Cardiac septum (tissue), 1 donor: ENCODE measurements around the gene COL6A6. TPM values are rescaled to one million over a fixed set of nuclear protein-coding genes. Genes with fewer than 3 reads are reported as not detected.

Source experiments
- DNase-seq: peaks from one replicate; pipeline ENCODE4 v3.0.0-alpha.2; 2020; ENCODE audit warnings: low spot score
- intact Hi-C: fragments of 100-400 bp; cut with DNase I; formaldehyde crosslinking; loops from one replicate; pipeline ENCODE4 v1.14.0; 2022
- long read RNA-seq: library from polyadenylated mRNA; unstranded; transcript quantifications from one replicate; pipeline ENCODE4 v2.0.0, GENCODE V29; 2021
- total RNA-seq: library from RNA; stranded (reverse); fragmentation: NEBNext Ultra II Directional; extraction: Animal tissue kit (Norgen Biotek cat#: 25700); gene quantifications from one replicate; pipeline ENCODE4 v1.2.1, GENCODE V29; 2021
- donor health status: DM: no; HTN: no; CAD: no.

The COL6A6 gene, protein sequence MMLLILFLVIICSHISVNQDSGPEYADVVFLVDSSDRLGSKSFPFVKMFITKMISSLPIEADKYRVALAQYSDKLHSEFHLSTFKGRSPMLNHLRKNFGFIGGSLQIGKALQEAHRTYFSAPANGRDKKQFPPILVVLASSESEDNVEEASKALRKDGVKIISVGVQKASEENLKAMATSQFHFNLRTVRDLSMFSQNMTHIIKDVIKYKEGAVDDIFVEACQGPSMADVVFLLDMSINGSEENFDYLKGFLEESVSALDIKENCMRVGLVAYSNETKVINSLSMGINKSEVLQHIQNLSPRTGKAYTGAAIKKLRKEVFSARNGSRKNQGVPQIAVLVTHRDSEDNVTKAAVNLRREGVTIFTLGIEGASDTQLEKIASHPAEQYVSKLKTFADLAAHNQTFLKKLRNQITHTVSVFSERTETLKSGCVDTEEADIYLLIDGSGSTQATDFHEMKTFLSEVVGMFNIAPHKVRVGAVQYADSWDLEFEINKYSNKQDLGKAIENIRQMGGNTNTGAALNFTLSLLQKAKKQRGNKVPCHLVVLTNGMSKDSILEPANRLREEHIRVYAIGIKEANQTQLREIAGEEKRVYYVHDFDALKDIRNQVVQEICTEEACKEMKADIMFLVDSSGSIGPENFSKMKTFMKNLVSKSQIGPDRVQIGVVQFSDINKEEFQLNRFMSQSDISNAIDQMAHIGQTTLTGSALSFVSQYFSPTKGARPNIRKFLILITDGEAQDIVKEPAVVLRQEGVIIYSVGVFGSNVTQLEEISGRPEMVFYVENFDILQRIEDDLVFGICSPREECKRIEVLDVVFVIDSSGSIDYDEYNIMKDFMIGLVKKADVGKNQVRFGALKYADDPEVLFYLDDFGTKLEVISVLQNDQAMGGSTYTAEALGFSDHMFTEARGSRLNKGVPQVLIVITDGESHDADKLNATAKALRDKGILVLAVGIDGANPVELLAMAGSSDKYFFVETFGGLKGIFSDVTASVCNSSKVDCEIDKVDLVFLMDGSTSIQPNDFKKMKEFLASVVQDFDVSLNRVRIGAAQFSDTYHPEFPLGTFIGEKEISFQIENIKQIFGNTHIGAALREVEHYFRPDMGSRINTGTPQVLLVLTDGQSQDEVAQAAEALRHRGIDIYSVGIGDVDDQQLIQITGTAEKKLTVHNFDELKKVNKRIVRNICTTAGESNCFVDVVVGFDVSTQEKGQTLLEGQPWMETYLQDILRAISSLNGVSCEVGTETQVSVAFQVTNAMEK (N-terminal part only)
- 0.19 TPM for total RNA-seq
- long read RNA-seq, partial matches to known transcripts = 0 of 3 reads
- long read RNA-seq, other reads (novel, unspliced or antisense) = 3 of 3 reads

DNA sequence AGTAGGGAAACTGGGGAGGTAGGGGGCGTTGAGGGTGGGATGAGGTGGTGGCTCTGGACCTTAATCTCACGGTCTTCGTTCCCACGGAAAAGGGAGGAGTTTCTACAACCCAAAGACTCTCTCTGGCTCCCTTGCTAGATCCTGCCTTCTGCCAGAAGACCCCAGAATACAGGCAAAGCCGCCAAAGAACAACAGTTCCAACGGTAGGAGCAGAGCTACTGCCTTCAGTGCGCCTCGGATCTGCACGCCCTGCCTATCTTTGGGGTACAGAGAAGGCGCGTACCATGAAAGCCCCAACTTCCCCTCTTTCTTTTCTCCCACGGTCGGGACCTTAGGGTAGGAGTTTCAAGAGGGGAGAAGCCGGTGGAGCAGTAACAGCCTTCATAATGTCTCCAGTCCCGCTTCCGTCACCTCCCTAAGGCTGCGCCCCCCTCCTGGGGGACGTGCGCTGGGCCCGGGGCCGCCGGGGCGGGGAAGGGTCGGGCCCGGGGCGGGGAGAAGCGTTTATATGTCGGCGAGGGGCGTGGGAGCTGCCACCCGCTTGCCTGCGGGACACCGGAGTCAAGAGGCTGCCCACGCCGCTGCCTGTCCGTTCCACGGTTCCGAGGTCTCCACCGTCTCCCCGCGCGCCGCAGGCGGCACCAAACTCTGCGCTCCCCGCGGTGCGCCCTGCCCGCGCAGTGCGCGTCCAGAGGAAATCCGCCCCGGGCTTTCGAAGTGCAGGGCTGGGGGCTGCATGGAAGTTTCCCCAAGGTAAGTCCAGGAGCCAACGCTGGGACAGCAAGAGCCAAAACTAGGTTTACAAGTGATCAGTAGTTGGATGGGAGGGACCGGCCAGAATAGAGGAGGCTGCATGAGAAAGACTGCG is at the start of gene COL6A6:
TSS of gene COL6A6 (plus strand) at position 533 of the 868 bp plus-strand sequence. CDS start 43,188 bp downstream, outside the sequence.
- intact Hi-C loops = no loop called here
- no peak for DNase-seq

DNA sequence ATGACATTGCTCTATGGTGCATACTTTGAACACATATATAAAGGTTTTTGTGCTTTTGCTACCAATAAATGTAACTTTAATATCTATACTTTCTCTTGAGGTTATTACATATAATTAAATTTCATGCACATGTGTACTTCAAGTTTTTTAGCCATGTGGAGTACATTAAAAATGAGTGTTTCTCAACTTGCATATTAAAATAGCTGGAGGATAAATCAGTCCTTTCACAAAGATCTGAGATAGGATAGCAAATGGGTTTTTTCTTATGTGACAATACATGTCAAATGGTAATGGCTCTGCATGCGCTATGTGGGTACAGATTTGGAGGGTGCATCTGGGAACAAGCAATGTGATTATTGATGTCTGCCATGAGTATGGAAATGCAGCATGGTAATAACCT is 48.7 kb upstream of the COL6A6 start:
- intact Hi-C loops = no loop called here
- DNase-seq = no peak

DNA sequence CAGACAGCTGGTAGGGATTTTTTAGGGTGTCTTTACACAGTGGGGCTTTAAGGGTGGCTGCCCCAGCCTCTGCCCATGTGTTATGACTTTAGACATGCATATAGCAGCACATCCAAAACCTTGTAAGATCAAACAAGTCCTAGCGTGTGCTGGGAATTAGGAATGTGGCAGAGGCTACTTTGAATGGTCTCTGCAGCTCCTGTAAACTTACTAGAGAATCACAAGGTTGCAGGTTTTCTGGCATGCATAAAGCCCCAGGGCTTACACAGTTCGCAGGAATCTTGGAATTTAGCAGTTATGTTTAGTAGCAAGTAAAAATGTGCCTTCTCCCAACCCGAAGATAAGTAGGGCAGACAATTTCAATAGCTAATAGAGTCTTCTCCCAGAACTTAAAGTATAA is 46.9 kb upstream of the COL6A6 start:
- intact Hi-C loops = no loop called here
- DNase-seq = no peak

DNA sequence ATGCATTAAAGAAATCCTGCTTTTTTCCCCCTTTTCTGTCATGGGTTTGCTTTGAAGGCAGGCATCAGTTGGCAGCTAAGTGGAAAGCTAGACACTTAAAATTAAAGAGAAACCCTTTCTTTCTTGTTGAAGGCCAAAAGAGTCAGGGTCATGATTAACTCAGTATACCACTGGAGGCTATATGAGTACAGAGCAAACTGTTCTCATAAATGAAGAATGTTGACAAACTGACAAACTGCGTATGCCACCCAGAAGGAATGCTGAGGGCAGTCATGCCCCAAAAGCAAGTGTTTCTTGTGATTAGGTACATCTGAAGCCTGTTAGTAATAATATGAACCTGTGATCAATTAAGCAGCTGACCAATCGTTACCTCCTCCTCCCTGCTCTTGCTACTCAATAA is 43.6 kb upstream of the COL6A6 start:
- intact Hi-C loops = no loop called here
- no peak for DNase-seq

DNA sequence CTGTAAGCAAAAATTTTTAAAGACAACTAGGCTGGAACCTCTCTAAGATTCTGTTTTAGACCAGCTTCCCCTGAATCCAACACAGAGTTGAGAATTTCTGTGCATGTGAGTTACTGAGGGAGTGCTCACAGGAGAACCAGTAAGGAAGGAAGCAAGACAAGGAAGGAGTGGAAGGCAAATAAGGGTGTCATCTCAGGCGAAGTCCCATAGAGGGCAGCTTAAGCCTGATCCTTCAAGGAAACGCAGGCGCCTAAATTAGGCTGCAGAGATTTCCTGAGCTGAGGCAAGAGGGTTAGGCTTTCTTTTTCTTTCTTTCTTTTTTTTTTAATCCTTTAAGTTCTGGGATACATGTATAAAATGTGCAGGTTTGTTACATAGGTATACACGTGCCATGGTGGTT is 36.2 kb upstream of the COL6A6 start:
- intact Hi-C loops = no loop called here
- DNase-seq = no peak

DNA sequence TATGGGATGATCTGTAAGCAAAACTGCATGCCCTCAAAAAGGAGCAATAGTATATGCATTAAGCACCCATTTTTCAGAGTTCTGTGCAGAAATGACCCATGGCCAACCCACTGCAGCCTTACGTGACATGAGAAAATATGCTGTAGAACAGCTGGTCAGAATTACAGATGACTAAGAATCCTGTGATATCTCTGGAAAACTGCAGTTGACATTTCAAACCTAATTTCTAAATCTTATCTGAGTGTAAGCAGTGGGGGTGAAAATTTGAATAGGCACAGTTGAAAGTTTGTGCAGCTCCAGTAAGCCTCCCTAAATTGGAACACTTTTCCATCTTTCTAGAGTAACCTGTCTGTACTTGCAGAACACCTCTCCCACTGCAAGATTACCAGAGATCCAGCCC is 28.7 kb upstream of the COL6A6 start:
- intact Hi-C loops = no loop called here
- no peak for DNase-seq

DNA sequence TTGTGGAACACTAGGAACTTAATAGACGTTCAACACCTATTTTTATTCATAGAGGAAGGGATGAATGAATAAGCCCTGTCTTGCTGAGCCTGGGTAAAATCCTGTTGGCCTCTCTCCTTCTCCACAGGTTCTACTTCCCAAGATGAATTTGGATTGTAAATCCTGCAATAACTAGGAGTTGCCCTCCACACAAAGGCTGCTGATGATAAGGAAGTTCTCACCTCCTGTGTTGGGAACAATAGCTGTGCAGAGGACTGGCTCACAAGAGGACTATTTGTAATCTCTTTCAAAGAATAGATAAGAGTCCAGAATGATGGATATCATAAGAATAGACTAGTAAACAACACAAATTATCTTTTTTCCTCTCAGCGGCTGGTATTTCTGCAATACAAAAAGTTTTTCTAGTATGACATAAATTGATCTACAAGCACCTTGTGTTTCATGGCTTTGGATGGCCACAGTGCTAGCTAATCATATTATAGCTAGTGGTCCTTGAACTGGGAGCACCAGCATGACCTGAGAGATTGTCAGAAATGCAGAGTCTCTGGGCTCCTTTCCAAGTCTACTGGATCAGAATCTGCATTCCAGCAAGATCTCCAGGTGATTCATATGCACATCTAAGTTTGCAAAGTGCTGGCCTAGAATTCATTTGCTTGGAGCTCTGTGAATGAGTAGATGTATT is 28.1 kb upstream of the COL6A6 start:
- DNase-seq = no peak
- intact Hi-C loops = no loop called here

DNA sequence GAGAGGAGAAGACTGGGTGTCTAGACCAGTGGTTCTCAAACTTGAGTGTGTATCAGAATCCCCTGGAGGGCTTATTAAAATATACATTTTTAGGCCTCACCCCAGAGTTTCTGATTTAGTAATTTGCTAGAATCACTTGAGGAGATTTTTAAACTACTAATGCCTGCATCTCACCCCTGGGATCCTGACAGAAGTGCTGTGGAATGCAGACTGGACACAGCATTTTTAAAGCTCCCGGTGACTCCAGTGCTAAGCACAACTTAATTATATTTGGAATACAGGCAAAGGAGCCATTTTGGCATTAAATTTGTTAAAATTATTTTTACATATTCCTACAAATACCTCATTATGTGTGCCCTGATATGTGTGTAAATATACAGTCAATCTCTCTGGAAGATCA is 26.7 kb upstream of the COL6A6 start:
- no peak for DNase-seq
- intact Hi-C loops = no loop called here

DNA sequence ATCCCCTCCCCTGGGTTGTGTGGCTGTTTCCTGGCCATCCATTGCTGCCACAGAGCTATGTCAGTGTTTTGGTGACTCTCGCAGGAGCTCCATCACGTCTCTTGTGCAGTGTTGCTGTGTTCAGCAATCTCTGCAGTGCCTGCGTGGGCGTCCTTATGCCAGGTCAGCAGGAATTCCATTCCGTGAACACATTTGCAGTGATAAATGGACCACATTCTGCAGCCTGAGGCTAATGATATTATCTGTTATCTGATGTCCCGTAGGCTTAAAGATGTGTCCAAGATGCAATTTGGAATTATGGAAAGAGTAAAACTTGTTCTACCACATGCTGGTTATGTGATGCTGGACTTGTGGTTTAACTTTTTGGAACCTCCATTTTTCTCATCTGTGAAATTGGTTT is 25.5 kb upstream of the COL6A6 start:
- no peak for DNase-seq
- intact Hi-C loops = no loop called here

DNA sequence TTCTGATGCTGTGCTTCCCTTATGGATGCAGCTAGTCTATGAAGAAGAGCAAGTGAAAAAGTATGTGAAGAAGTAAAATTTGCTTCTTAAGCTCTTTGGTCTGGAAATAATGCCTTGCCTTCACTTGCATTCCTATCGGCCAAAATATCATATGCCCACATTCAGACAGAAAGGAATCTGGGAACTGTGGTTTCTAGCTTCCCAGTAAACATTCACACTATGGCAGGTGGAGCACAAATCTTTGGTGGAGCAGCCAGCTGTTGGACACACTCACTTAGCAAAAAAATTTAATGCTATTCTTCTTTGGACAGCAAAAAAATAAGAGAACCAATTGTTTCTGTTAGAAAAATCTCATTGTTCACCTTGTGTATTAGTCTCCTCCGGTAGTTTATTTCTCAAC is 12.3 kb upstream of the COL6A6 start:
- no peak for DNase-seq
- intact Hi-C loops = no loop called here

DNA sequence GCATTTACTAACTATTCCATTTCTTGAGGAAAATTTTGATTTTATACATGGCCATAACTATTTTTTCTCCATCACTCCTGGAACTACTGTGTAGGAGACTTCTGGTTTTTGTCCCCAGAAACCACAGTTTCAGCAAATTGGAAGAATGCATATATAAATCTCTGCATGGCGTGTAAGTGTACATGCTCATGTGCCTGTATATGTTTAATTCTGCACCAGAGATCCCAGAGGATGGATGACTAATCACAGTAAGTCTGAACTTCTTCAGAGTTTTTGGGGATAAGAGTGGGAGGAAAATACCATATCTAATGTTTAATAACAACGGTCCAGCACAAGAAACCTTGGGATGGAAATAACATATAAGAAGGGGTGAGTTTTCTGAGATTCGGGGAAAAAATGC is 10.9 kb upstream of the COL6A6 start:
- DNase-seq = no peak
- intact Hi-C loops = no loop called here

DNA sequence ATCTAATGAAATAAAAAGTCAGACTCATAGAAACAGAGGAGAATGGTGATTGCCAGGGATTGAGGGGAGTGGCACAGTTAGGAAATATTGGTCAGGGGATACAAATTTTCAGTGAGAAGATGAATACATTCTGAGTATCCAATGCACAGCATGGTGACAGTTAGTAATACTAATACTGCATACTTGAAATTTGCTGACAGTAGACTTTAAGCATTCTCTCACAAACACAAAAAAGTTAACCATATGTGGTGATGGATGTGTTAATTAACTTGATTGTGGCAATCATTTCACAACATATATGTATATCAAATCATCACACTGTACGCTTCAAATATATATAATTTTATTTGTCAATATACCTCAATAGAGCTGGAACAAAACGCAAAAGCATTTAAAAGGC is 9.2 kb upstream of the COL6A6 start:
- DNase-seq = no peak
- intact Hi-C loops = no loop called here

DNA sequence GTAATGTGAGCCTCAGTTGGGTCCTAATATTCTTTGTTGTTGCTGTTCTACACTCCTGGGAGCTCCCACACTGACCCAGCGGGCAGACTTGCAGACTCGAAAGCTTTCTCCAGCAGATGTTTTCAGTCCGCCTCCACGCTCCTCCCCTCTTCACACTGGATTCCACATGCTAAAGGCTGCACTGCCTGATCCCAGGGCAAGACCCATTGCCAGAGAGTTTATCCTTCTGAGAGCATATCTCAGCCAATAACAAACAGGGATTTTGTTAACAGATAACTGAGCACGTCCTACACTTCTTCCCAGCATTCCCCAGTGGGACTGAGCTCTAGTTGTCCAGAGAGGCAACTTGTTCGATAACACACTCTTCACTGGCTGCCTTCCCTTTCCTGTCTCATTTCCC is 8.0 kb upstream of the COL6A6 start:
- intact Hi-C loops = no loop called here
- no peak for DNase-seq

DNA sequence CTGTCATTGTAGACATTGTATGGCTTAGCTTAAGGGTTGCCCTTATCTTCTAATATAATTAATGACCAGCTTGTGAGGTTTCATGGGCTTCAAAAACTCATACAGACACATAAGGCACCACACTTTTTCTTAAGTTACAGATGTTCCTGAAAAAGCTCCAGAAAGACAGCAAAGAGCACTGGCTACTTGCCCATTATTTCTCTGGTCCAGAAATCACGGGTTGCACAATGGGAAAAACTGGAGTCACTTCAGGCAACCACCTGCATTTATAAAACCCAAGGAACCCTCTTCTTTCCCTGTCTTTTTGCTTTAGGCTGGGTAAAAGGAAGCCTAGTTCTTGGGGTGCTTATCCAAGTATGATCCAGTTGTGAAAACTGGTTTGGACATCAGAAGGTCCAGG is 2.3 kb upstream of the COL6A6 start:
- intact Hi-C loops = no loop called here
- no peak for DNase-seq

DNA sequence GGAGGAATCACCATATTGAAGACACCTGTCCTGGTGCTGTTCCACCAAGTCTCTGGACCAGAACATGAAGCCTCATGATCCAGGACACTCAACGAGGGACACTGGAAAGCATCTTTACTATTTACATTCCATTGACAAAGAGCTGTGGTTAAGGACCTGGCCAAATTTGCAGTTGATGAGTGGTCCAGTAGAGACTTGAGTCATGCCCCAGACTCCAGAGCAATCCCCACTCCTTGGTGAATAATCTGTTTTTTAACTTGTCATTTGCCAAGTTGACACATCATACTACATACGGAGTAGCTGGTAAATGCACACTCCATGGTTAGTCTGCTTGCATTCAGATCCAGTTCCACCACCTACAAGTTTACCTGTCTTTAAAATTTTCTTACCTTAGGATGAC is 1.2 kb upstream of the COL6A6 start:
- intact Hi-C loops = no loop called here

DNA sequence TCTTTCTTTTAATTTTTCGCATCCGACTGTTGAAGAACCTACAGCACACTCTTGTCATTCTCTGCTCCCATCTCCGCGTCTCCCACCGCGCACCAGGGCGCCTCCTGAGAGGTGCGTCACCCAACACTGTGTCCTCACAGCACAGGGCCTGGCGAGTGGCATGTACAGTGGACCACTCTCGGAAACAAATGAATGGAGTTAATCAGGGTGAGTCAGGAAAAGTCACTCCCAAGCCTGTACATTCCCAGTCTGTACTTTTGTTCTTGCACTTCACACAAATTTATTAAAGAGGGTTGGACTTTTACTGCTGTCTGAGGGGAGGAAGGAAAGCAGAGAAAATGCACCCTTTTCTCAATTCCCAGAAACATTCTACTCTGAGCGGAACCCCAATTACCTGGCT is 625 bp downstream of the COL6A6 start:
- intact Hi-C loops = no loop called here

More for the DNA sequence above, 1.2 kb upstream of the COL6A6 start:
- DNase-seq = no peak

DNA sequence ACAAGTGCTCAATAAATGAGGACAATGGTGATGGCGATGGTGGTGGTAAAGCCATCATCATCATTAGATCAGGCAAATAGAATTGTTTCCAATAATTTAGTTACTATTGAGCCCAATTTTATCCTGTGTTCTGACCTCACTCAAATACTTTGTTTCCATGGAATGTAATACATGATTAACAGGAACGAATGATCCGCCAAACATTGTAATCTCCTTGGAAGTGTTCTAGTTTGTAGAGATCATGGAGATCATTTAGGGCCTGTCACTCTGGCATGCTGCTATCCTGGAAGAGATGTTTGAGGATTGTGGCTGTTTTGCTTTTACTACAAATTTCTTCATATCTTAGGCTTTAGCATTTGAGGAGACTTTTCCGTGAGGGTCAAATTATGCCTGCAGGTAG is 2.8 kb downstream of the COL6A6 start:
- DNase-seq = no peak
- intact Hi-C loops = no loop called here

More for the DNA sequence above, 625 bp downstream of the COL6A6 start:
- DNase-seq = no peak

DNA sequence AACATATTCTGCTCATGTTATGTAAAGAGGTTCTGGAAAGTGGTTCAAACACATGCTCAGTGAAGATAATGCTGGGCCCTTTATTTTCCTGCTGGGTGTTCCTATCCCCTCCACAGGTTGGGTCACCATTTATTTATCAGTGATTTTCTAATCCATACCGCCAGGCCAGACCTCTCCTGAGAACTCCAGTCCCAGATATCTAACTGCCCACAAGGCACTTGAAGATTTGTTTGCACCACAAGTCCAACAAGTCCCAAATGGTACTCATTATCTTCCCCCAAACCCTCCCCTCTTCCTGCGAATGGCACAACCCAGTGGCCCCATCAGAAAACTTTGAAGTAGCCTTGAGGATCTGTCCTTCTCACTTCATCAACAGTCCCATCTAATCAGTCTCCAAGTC is 5.4 kb downstream of the COL6A6 start:
- no peak for DNase-seq
- intact Hi-C loops = no loop called here

DNA sequence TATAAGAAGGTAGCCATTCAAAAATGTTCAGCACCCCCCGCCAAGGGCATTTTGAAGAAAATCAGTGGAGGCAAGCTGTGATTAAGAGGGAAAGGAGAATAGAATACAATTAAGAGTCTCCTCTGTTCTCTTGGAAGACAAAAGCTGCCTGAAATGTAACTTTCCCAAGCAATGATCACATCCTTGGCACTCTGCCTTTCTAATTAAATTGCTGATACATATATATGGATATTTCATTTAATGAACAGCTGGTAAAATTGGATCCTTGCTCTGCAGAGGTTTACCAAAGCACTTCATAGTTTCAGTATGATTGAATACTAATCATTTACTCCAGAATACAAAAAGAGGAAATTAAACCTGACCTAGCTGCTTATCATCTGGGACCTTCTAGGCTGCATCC is 10.4 kb downstream of the COL6A6 start:
- DNase-seq = no peak
- intact Hi-C loops = no loop called here
